K562 (cell line): Measurements from ENCODE around the gene YTHDC2. TPM values are rescaled to one million over a fixed set of nuclear protein-coding genes. Genes with fewer than 3 reads are reported as not detected.

Experiments
- C11orf30 ChIP-seq: fragments of 450-650 bp; IDR thresholded peaks from 2 replicates; pipeline ENCODE4 v1.6.1; 2016; ENCODE audit warnings: low read depth, mild to moderate bottlenecking
- DIDO1 ChIP-seq: fragments of 450-650 bp; IDR thresholded peaks from 2 replicates; pipeline ENCODE4 v1.6.1; 2016; ENCODE audit warnings: low read depth, missing biosample characterization, missing genetic modification characterization
- E2F1 ChIP-seq: sonication (generic); formaldehyde crosslinking; IDR thresholded peaks from 2 replicates; pipeline ENCODE4 v1.8.1; 2023; ENCODE audit warnings: mild to moderate bottlenecking, missing genetic modification reagents, moderate library complexity
- GABPB1 ChIP-seq: sonication (generic); formaldehyde crosslinking; IDR thresholded peaks from 2 replicates; pipeline ENCODE4 v1.8.0; 2022; ENCODE audit warnings: mild to moderate bottlenecking, missing genetic modification reagents
- HDAC2 ChIP-seq: fragments of 450-650 bp; IDR thresholded peaks from 2 replicates; pipeline ENCODE4 v1.6.1; 2016; ENCODE audit warnings: mild to moderate bottlenecking
- HMGN3 ChIP-seq: IDR thresholded peaks from 2 replicates; pipeline ENCODE4 v1.6.1; 2011; ENCODE audit warnings: borderline replicate concordance, low read depth, mild to moderate bottlenecking, mixed read lengths, low read length; ENCODE audit not compliant: insufficient read length; ENCODE audit errors: extremely low read depth
- ID3 ChIP-seq, 2 experiments: fragments of 250-450 bp in 1 of 2; fragments of 450-650 bp in 1 of 2; sonication (Bioruptor Pico) in 1 of 2; IDR thresholded peaks; 2 replicates each; pipeline versions ENCODE4 v1.6.1 to v1.8.0; 2016 to 2021; ENCODE audit warnings: mild to moderate bottlenecking in 2 of 2, moderate library complexity in 2 of 2, missing compliant biosample characterization in 1 of 2, missing genetic modification characterization in 1 of 2
- KHSRP ChIP-seq: fragments of 450-650 bp; IDR thresholded peaks from 2 replicates; pipeline ENCODE4 v1.6.1; 2017
- NR2C2 ChIP-seq, 2 experiments: fragments of 200-800 bp in 1 of 2; sonication (Bioruptor generic) in 1 of 2; sonication (generic) in 1 of 2; formaldehyde crosslinking in 1 of 2; IDR thresholded peaks; 2 replicates each; pipeline versions ENCODE4 v1.6.1 to v1.8.0; 2016 to 2022; ENCODE audit warnings: mild to moderate bottlenecking in 1 of 2, missing compliant biosample characterization in 1 of 2, missing genetic modification characterization in 1 of 2, missing genetic modification reagents in 1 of 2
- NR3C1 ChIP-seq: sonication (generic); formaldehyde crosslinking; IDR thresholded peaks from 2 replicates; pipeline ENCODE4 v1.8.1; 2022; ENCODE audit warnings: missing genetic modification reagents
- NRF1 ChIP-seq, 2 experiments: fragments of 450-650 bp; IDR thresholded peaks in 1 of 2; conservative IDR thresholded peaks in 1 of 2; 2 replicates each; pipeline ENCODE4 v1.6.1; 2014; ENCODE audit warnings: mild to moderate bottlenecking in 2 of 2
- PHF20 ChIP-seq: fragments of 450-650 bp; IDR thresholded peaks from 2 replicates; pipeline ENCODE4 v1.6.1; 2018; ENCODE audit not compliant: partially characterized antibody
- PHF8 ChIP-seq: fragments of 200-600 bp; sonication (generic); IDR thresholded peaks from 2 replicates; pipeline ENCODE4 v1.6.1; 2012; ENCODE audit warnings: mixed run types, mild to moderate bottlenecking, inconsistent platforms, low read length, moderate library complexity, borderline replicate concordance
- PHTF2 ChIP-seq: fragments of 250-450 bp; sonication (Bioruptor Pico); IDR thresholded peaks from 2 replicates; pipeline ENCODE4 v1.5.0; 2021; ENCODE audit warnings: mild to moderate bottlenecking
- RBBP5 ChIP-seq: fragments of 200-600 bp; sonication (generic); IDR thresholded peaks from 2 replicates; pipeline ENCODE4 v1.6.1; 2012; ENCODE audit warnings: borderline replicate concordance, mild to moderate bottlenecking, low read length, control low read depth, inconsistent platforms; ENCODE audit not compliant: insufficient read depth, poor library complexity, severe bottlenecking
- TCF3 ChIP-seq: sonication (generic); formaldehyde crosslinking; IDR thresholded peaks from 2 replicates; pipeline ENCODE4 v1.4.0; 2020; ENCODE audit warnings: mild to moderate bottlenecking, missing genetic modification reagents
- ZBTB2 ChIP-seq: fragments of 450-650 bp; IDR thresholded peaks from 2 replicates; pipeline ENCODE4 v1.6.1; 2016; ENCODE audit warnings: antibody characterized with exemption
- ZNF175 ChIP-seq: fragments of 200-800 bp; sonication (Bioruptor generic); IDR thresholded peaks from 2 replicates; pipeline ENCODE4 v1.6.1; 2016; ENCODE audit warnings: low read depth, mild to moderate bottlenecking, missing genetic modification characterization, missing compliant biosample characterization
- ZNF263 ChIP-seq: sonication (generic); formaldehyde crosslinking; IDR thresholded peaks from 2 replicates; pipeline ENCODE4 v1.8.0; 2022; ENCODE audit warnings: mild to moderate bottlenecking, missing genetic modification reagents, borderline replicate concordance
- ZNF280A ChIP-seq: fragments of 450-650 bp; IDR thresholded peaks from 2 replicates; pipeline ENCODE4 v1.6.1; 2018; ENCODE audit warnings: mild to moderate bottlenecking, low read depth; ENCODE audit not compliant: partially characterized antibody
- ZNF75A ChIP-seq: fragments of 450-650 bp; formaldehyde crosslinking; IDR thresholded peaks from 2 replicates; pipeline ENCODE4 v1.4.0; 2020; ENCODE audit warnings: mild to moderate bottlenecking
- polyA plus RNA-seq, 8 experiments: library from polyadenylated mRNA; depleted of rRNA in 4 of 8; stranded (reverse) in 5 of 8; unstranded in 3 of 8; fragments of >200 nt; fragmentation: Nextera tagmentation in 2 of 8; fragmentation: Illumina TruSeq in 1 of 8; extraction: Ambion mirVana in 2 of 8; extraction: Trizol in 1 of 8; gene quantifications; 2 replicates each; pipeline versions ENCODE4 v1.2.1 to v1.2.3, GENCODE V29; 2011 to 2014; ENCODE audit warnings: inconsistent platforms in 1 of 8, missing spikeins in 1 of 8
- total RNA-seq, 7 experiments: library from RNA; depleted of rRNA in 6 of 7; stranded (reverse); fragments of >200 nt in 6 of 7; fragmentation: Illumina TruSeq in 2 of 7; extraction: Trizol in 2 of 7; gene quantifications; 2 replicates each; pipeline versions ENCODE4 v1.2.1 to v1.2.3, GENCODE V29; 2011 to 2021; ENCODE audit warnings: low replicate concordance in 1 of 7

The YTHDC2 gene
- total and polyA plus RNA-seq, 9 of the 15 experiments (the other 6 are each of a cell fraction or from before 2014, with no cell fraction given) = 2.7 to 21.6 (median 15.9) TPM

GRCh38 chr5:113513384-113514288, at the start of gene YTHDC2 (continued):
- peak; percentile 39; the same call in 1 of the 2 replicates for TF ChIP-seq ZNF175
- peak; percentile 77 for TF ChIP-seq C11orf30
- peak; percentile 54; the same call in 1 of the 2 replicates for TF ChIP-seq ZNF263 (CRISPR knock-in tag)
- TF ChIP-seq RBBP5 = peak; percentile 92
- no peak for TF ChIP-seq ID3 (CRISPR knock-in tag; IDR thresholded peaks at IDR 0.05)
- 0 out of 2 replicates have a peak, but pooled peaks have one; percentile 39 for TF ChIP-seq ID3 (tag; IDR thresholded peaks at IDR 0.05)
- peak; percentile 87; the same call in 1 of the 2 replicates for TF ChIP-seq PHF8
- no peak for TF ChIP-seq HMGN3
- TF ChIP-seq HDAC2 = peak; percentile 38; the same call in 1 of the 2 replicates
- peak; percentile 89; the same call in 1 of the 2 replicates for TF ChIP-seq E2F1
- TF ChIP-seq TCF3 (CRISPR knock-in tag) = 0 out of 2 replicates have a peak, but pooled peaks have one; percentile 22
- TF ChIP-seq ZBTB2 = peak; percentile 97
- peak; percentile 66 for TF ChIP-seq NR2C2 (CRISPR knock-in tag; IDR thresholded peaks at IDR 0.05)
- TF ChIP-seq NR2C2 (tag; IDR thresholded peaks at IDR 0.05) = peak; percentile 87
- no peak for TF ChIP-seq ZNF75A (CRISPR knock-in tag)
- TF ChIP-seq NR3C1 = 0 out of 2 replicates have a peak, but pooled peaks have one; percentile 54
- no peak for TF ChIP-seq DIDO1
- peak; percentile 18; the same call in 1 of the 2 replicates for TF ChIP-seq GABPB1 (CRISPR knock-in tag)
- TF ChIP-seq PHF20 = peak; percentile 85
- TF ChIP-seq ZNF280A = peak; percentile 67
- peak; percentile 80 to 84 for TF ChIP-seq NRF1 (conservative IDR thresholded peaks at IDR 0.05 in 1 of 2, IDR thresholded peaks at IDR 0.05 in 1 of 2)
- no peak for TF ChIP-seq PHTF2 (CRISPR knock-in tag)
- TF ChIP-seq KHSRP = peak; percentile 82
